Neural progenitor cell (in vitro differentiated cells): Measurements from ENCODE around the gene CCNT1. TPM values are rescaled to one million over a fixed set of nuclear protein-coding genes. Genes with fewer than 3 reads are reported as not detected.

Experiments
- DNase-seq: peaks from one replicate; pipeline ENCODE4 v3.0.0-alpha.2; 2016; ENCODE audit warnings: low spot score
- H2AFZ ChIP-seq: fragments of 200-600 bp; sonication (generic); replicated peaks from 2 replicates; pipeline ENCODE4 v1.6.1; 2016; ENCODE audit warnings: antibody characterized with exemption
- H3F3A ChIP-seq: fragments of 200-600 bp; sonication (generic); 2 replicates; pipeline ENCODE4 v1.6.1; 2016; ENCODE audit warnings: antibody characterized with exemption, low read depth
- H3K27ac ChIP-seq: fragments of 200-600 bp; sonication (generic); 2 replicates; pipeline ENCODE4 v1.5.1; 2016; ENCODE audit warnings: mild to moderate bottlenecking
- H3K27me3 ChIP-seq: fragments of 200-600 bp; sonication (generic); 2 replicates; pipeline ENCODE4 v1.6.1; 2016; ENCODE audit warnings: mild to moderate bottlenecking, moderate library complexity
- H3K36me3 ChIP-seq: fragments of 200-600 bp; sonication (generic); 2 replicates; pipeline ENCODE4 v1.5.1; 2016
- H3K4me1 ChIP-seq: fragments of 200-600 bp; sonication (generic); 2 replicates; pipeline ENCODE4 v1.6.1; 2016; ENCODE audit warnings: mixed run types
- H3K4me2 ChIP-seq: fragments of 200-600 bp; sonication (generic); 2 replicates; pipeline ENCODE4 v1.6.1; 2016
- H3K4me3 ChIP-seq: fragments of 200-600 bp; sonication (generic); 2 replicates; pipeline ENCODE4 v1.5.1; 2016
- H3K79me2 ChIP-seq: fragments of 200-600 bp; sonication (generic); 2 replicates; pipeline ENCODE4 v1.6.1; 2016; ENCODE audit warnings: low read depth
- H3K9ac ChIP-seq: fragments of 200-600 bp; sonication (generic); 2 replicates; pipeline ENCODE4 v1.6.1; 2016
- H3K9me3 ChIP-seq: fragments of 200-600 bp; sonication (generic); 2 replicates; pipeline ENCODE4 v1.5.1; 2016; ENCODE audit warnings: low read depth
- H4K20me1 ChIP-seq: fragments of 200-600 bp; sonication (generic); 2 replicates; pipeline ENCODE4 v1.6.1; 2016; ENCODE audit warnings: low read depth
- H3K27ac Mint-ChIP-seq: 3 replicates; pipeline ENCODE4 v1.8.0; 2021; ENCODE audit warnings: mixed read lengths
- H3K27me3 Mint-ChIP-seq: 2 replicates; pipeline ENCODE4 v1.8.0; 2022; ENCODE audit warnings: low read depth, mild to moderate bottlenecking, inconsistent platforms, moderate library complexity, mixed read lengths; ENCODE audit not compliant: insufficient read depth
- H3K36me3 Mint-ChIP-seq: 3 replicates; pipeline ENCODE4 v1.8.0; 2021; ENCODE audit warnings: mixed read lengths
- H3K4me1 Mint-ChIP-seq: 3 replicates; pipeline ENCODE4 v1.8.0; 2021; ENCODE audit warnings: mixed read lengths
- H3K4me3 Mint-ChIP-seq: 3 replicates; pipeline ENCODE4 v1.8.0; 2021; ENCODE audit warnings: mild to moderate bottlenecking, moderate library complexity, mixed read lengths
- H3K9me3 Mint-ChIP-seq: 3 replicates; pipeline ENCODE4 v1.8.0; 2020; ENCODE audit warnings: mixed read lengths
- EZH2 ChIP-seq: fragments of 200-600 bp; sonication (generic); IDR thresholded peaks from 2 replicates; pipeline ENCODE4 v1.6.1; 2017; ENCODE audit warnings: antibody characterized with exemption, mild to moderate bottlenecking, moderate library complexity
- EZH2phosphoT487 ChIP-seq: fragments of 200-600 bp; sonication (generic); IDR thresholded peaks from 2 replicates; pipeline ENCODE4 v1.6.1; 2017; ENCODE audit warnings: antibody characterized with exemption
- total RNA-seq: library from RNA; depleted of rRNA; stranded (reverse); fragments of >200 nt; gene quantifications from 2 replicates; pipeline ENCODE4 v1.2.3, GENCODE V29; 2015; ENCODE audit warnings: low replicate concordance
- TF ChIP-seq, protein P1 (sequence below): fragments of 200-600 bp; sonication (generic); IDR thresholded peaks from 2 replicates; pipeline ENCODE4 v1.5.1; 2017; ENCODE audit warnings: antibody characterized with exemption, mild to moderate bottlenecking

The CCNT1 gene
- total RNA-seq, 1 donor from 2014 or later, result 64.2 TPM

DNA sequence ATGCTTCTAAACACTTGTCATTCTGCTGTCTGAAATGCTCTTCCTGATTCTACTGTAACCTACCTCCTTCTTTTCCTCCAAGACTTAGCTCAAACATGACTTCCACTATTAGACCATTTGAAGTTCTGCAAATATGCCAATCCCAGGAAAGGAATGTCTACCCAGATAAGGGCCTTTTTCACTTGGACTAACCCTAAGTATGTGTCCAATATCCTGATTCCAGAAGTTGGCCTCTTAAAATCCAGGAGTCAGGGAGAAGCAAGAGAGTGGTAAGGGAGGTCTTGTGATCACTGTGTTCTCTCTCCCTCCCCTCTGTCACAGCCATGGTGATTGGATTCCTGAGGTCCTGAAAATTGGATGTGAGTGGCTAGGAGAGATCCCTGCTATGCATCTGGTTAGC is 42.2 kb upstream of the CCNT1 start:
- TF ChIP-seq, protein P1, sequence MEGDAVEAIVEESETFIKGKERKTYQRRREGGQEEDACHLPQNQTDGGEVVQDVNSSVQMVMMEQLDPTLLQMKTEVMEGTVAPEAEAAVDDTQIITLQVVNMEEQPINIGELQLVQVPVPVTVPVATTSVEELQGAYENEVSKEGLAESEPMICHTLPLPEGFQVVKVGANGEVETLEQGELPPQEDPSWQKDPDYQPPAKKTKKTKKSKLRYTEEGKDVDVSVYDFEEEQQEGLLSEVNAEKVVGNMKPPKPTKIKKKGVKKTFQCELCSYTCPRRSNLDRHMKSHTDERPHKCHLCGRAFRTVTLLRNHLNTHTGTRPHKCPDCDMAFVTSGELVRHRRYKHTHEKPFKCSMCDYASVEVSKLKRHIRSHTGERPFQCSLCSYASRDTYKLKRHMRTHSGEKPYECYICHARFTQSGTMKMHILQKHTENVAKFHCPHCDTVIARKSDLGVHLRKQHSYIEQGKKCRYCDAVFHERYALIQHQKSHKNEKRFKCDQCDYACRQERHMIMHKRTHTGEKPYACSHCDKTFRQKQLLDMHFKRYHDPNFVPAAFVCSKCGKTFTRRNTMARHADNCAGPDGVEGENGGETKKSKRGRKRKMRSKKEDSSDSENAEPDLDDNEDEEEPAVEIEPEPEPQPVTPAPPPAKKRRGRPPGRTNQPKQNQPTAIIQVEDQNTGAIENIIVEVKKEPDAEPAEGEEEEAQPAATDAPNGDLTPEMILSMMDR, result no peak
- TF ChIP-seq EZH2 (no peak), EZH2phosphoT487 (no peak)
- Histone ChIP-seq H3K27ac (no peak overlapping the region), H2AFZ (peak overlapping the region; percentile 34)

DNA sequence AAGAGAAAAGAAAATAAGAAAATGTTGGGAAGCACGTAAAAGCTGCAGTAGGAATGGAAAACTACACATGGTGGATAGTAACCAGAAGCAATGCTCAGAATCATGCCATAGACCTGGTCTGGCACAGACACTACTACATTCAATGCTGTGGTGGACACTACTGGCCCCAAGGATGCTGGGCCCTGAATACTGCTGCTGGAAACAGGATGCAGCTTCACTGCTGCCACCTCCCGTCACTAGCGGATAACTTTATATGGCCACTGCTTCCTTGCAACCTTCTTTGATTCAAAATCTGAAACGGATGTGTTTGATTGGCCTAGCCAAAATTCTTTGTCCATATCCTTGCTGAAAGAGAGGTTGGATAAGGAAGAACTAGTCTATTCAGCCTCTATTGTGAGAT is 41.7 kb upstream of the CCNT1 start:
- TF ChIP-seq EZH2phosphoT487 (no peak), EZH2 (no peak)
- TF ChIP-seq, protein P1, result peak; percentile 6
- Histone ChIP-seq H2AFZ (peak overlapping the region; percentile 34), H3K27ac (no peak overlapping the region), H3K79me2 (no peaks in the 10 kb centered on the region), H3K4me3 (no peak overlapping the region), H3F3A (peaks cover 5% of the 10 kb centered on the region), H3K4me2 (no peak overlapping the region), H4K20me1 (no peaks in the 10 kb centered on the region), H3K36me3 (no peaks in the 10 kb centered on the region), H3K4me1 (no peaks in the 10 kb centered on the region), H3K9me3 (no peaks in the 10 kb centered on the region), H3K9ac (no peak overlapping the region), H3K27me3 (no peaks in the 10 kb centered on the region)
- H3K27ac Mint-ChIP-seq, result no peak overlapping the region
- no peaks in the 10 kb centered on the region for H3K36me3 Mint-ChIP-seq
- peaks cover 3% of the 10 kb centered on the region for H3K4me1 Mint-ChIP-seq
- no peak for DNase-seq
- no peaks in the 10 kb centered on the region for H3K9me3 Mint-ChIP-seq
- no peak overlapping the region for H3K4me3 Mint-ChIP-seq
- no peaks in the 10 kb centered on the region for H3K27me3 Mint-ChIP-seq

More for the DNA sequence above, 42.2 kb upstream of the CCNT1 start:
- no peaks in the 10 kb centered on the region for H4K20me1 ChIP-seq
- Mint-ChIP-seq H3K27ac (no peak overlapping the region), H3K4me3 (no peak overlapping the region), H3K36me3 (no peaks in the 10 kb centered on the region), H3K27me3 (no peaks in the 10 kb centered on the region), H3K4me1 (no peaks in the 10 kb centered on the region), H3K9me3 (no peaks in the 10 kb centered on the region)
- no peak for DNase-seq
- H3K9me3 ChIP-seq, result no peaks in the 10 kb centered on the region
- no peaks in the 10 kb centered on the region for H3K36me3 ChIP-seq
- H3K4me2 ChIP-seq, result no peak overlapping the region
- no peak overlapping the region for H3K9ac ChIP-seq
- H3K4me1 ChIP-seq, result no peaks in the 10 kb centered on the region
- H3K27me3 ChIP-seq, result no peaks in the 10 kb centered on the region
- no peaks in the 10 kb centered on the region for H3K79me2 ChIP-seq
- peaks cover 5% of the 10 kb centered on the region for H3F3A ChIP-seq
- H3K4me3 ChIP-seq, result no peak overlapping the region

DNA sequence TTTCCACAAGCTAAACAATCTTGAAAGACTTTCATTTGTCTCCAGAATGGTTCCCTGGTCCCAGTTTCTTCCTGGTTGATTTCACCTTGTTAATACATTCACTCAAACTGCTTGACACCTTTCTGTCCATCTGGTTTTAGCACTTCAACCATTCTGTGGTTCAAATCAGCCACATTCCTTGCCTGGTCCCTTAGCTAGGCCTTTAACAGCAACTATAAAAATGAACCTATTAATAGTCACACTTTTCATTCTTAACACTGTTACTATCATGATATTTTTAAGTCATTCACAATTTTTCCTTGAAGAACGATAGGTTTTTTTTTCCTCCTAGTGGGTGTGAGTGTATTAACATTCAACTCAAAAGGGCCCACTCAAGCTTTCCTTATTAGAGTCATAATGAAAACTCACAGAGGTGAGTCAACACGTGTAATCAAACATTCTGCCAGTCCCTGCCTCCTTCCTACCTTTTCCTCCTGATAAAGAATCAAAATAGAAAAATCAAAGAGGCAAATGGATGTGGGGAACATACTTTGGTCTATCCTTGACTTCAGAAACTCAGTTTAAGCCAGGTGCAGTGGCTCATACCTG is 34.4 kb upstream of the CCNT1 start:
- H3K36me3 ChIP-seq, result no peaks in the 10 kb centered on the region
- H4K20me1 ChIP-seq, result no peaks in the 10 kb centered on the region
- no peaks in the 10 kb centered on the region for H3F3A ChIP-seq
- Mint-ChIP-seq H3K27ac (no peak overlapping the region), H3K36me3 (no peaks in the 10 kb centered on the region), H3K27me3 (peaks cover 4% of the 10 kb centered on the region), H3K4me3 (no peak overlapping the region), H3K4me1 (peaks cover 5% of the 10 kb centered on the region), H3K9me3 (no peaks in the 10 kb centered on the region)
- no peaks in the 10 kb centered on the region for H3K4me1 ChIP-seq
- TF ChIP-seq EZH2 (no peak), EZH2phosphoT487 (no peak)
- TF ChIP-seq, protein P1, result no peak
- H3K4me2 ChIP-seq, result no peak overlapping the region
- H3K27ac ChIP-seq, result no peak overlapping the region
- no peaks in the 10 kb centered on the region for H3K27me3 ChIP-seq
- no peaks in the 10 kb centered on the region for H3K9me3 ChIP-seq
- no peak for DNase-seq
- no peak overlapping the region for H3K9ac ChIP-seq
- no peak overlapping the region for H3K4me3 ChIP-seq
- H2AFZ ChIP-seq, result no peak overlapping the region
- no peaks in the 10 kb centered on the region for H3K79me2 ChIP-seq
